HL-60 (cell line): ENCODE results near the gene GTF3C1.

Source experiments
- CTCF ChIP-seq: IDR thresholded peaks from one replicate; pipeline ENCODE4 v1.5.1; 2011; ENCODE audit warnings: low read length, control low read depth, inconsistent platforms; ENCODE audit not compliant: insufficient read depth
- POLR2AphosphoS5 ChIP-seq: IDR thresholded peaks from 2 replicates; pipeline ENCODE4 v1.6.1; 2012; ENCODE audit warnings: low read depth
- SPI1 ChIP-seq: IDR thresholded peaks from 2 replicates; pipeline ENCODE4 v1.6.1; 2012; ENCODE audit warnings: low read depth, mild to moderate bottlenecking, borderline replicate concordance

GRCh38 chr16:27458987-27459688, 90.6 kb downstream of the GTF3C1 start:
- no peak for TF ChIP-seq POLR2AphosphoS5
- no peak for TF ChIP-seq CTCF
- no peak for TF ChIP-seq SPI1
